ENCODE results near the gene ZDHHC20. TPM values are rescaled to one million over a fixed set of nuclear protein-coding genes. Genes with fewer than 3 reads are reported as not detected.

The ZDHHC20 gene
- total and polyA plus RNA-seq, 2 donors from 2014 or later, result 7.2 to 36.1 TPM

- Histone ChIP-seq H3K27me3 (ENCODE audit: control insufficient read depth, insufficient read depth, low read length) (no peaks in the 10 kb centered on the region), H3K36me3 (ENCODE audit: control insufficient read depth in 2 of 3, insufficient read depth in 3 of 3, low read length in 3 of 3) (no peaks in the 10 kb centered on the region), H3K9me3 (ENCODE audit: control insufficient read depth in 2 of 3, insufficient read depth in 1 of 3, low read length in 3 of 3) (peaks cover 0 to 5% (median 0%) of the 10 kb centered on the region in 3 donors), H3K27ac (ENCODE audit: low read depth in 2 of 2, low read length in 2 of 2) (no peak overlapping the region), H3K4me1 (ENCODE audit: control insufficient read depth in 2 of 3, insufficient read depth in 2 of 3, low read depth in 1 of 3, low read length in 3 of 3) (no peaks in the 10 kb centered on the region), H3K4me3 (ENCODE audit: low read length in 3 of 3) (no peak overlapping the region), H3K9ac (ENCODE audit: low read length in 3 of 3) (no peak overlapping the region)
- no peak for DNase-seq
- no peak for TF ChIP-seq CTCF (IDR thresholded peaks at IDR 0.05; ENCODE audit: borderline replicate concordance, extremely low read depth, insufficient read depth)
- intact Hi-C loops (cut with DNase I), result loop anchor here (10.0 kb wide), 2 partner anchors 176 to 356 kb away; no protein-coding TSS in a partner anchor
- FAIRE-seq, result no peak
Measured at GRCh38 chr13:21470785-21471184, 11.7 kb upstream of the ZDHHC20 start.

- FAIRE-seq (no peak), DNase-seq (no peak)
- Histone ChIP-seq H3K9me3 (ENCODE audit: control insufficient read depth in 2 of 3, insufficient read depth in 1 of 3, low read length in 3 of 3) (peaks cover 0 to 5% (median 0%) of the 10 kb centered on the region in 3 donors), H3K9ac (ENCODE audit: low read length in 3 of 3) (no peak overlapping the region), H3K36me3 (ENCODE audit: control insufficient read depth in 2 of 3, insufficient read depth in 3 of 3, low read length in 3 of 3) (no peaks in the 10 kb centered on the region), H3K27ac (ENCODE audit: low read depth in 2 of 2, low read length in 2 of 2) (no peak overlapping the region), H3K4me3 (ENCODE audit: low read length in 3 of 3) (no peak overlapping the region), H3K27me3 (ENCODE audit: control insufficient read depth, insufficient read depth, low read length) (no peaks in the 10 kb centered on the region), H3K4me1 (ENCODE audit: control insufficient read depth in 2 of 3, insufficient read depth in 2 of 3, low read depth in 1 of 3, low read length in 3 of 3) (no peaks in the 10 kb centered on the region)
- no peak for TF ChIP-seq CTCF (IDR thresholded peaks at IDR 0.05; ENCODE audit: borderline replicate concordance, extremely low read depth, insufficient read depth)
- intact Hi-C loops (cut with DNase I), result no loop called here
Measured at GRCh38 chr13:21466527-21466926, 7.4 kb upstream of the ZDHHC20 start.

- no peak overlapping the region for H3K9ac ChIP-seq (ENCODE audit: low read length in 3 of 3)
- no peaks in the 10 kb centered on the region for H3K27me3 ChIP-seq (ENCODE audit: control insufficient read depth, insufficient read depth, low read length)
- TF ChIP-seq CTCF (IDR thresholded peaks at IDR 0.05; ENCODE audit: borderline replicate concordance, extremely low read depth, insufficient read depth), result no peak
- H3K27ac ChIP-seq (ENCODE audit: low read depth in 2 of 2, low read length in 2 of 2), result no peak overlapping the region
- no peaks in the 10 kb centered on the region for H3K36me3 ChIP-seq (ENCODE audit: control insufficient read depth in 2 of 3, insufficient read depth in 3 of 3, low read length in 3 of 3)
- intact Hi-C loops (cut with DNase I), result no loop called here
- H3K9me3 ChIP-seq (ENCODE audit: control insufficient read depth in 2 of 3, insufficient read depth in 1 of 3, low read length in 3 of 3), result peaks cover 0 to 4% (median 0%) of the 10 kb centered on the region in 3 donors
- DNase-seq, result peak in 3 of 5 donors; percentile 26 to 40 (median 29)
- no peaks in the 10 kb centered on the region for H3K4me1 ChIP-seq (ENCODE audit: control insufficient read depth in 2 of 3, insufficient read depth in 2 of 3, low read depth in 1 of 3, low read length in 3 of 3)
- FAIRE-seq, result no peak
- H3K4me3 ChIP-seq (ENCODE audit: low read length in 3 of 3), result no peak overlapping the region
Measured at GRCh38 chr13:21465710-21466160, 6.6 kb upstream of the ZDHHC20 start.

GRCh38 chr13:21463424-21463823 is 4.3 kb upstream of the ZDHHC20 start:
- H3K27ac ChIP-seq (ENCODE audit: low read depth in 2 of 2, low read length in 2 of 2), result no peak overlapping the region
- no peaks in the 10 kb centered on the region for H3K27me3 ChIP-seq (ENCODE audit: control insufficient read depth, insufficient read depth, low read length)
- intact Hi-C loops (cut with DNase I), result no loop called here
- H3K9ac ChIP-seq (ENCODE audit: low read length in 3 of 3), result no peak overlapping the region
- H3K36me3 ChIP-seq (ENCODE audit: control insufficient read depth in 2 of 3, insufficient read depth in 3 of 3, low read length in 3 of 3), result no peaks in the 10 kb centered on the region
- no peaks in the 10 kb centered on the region for H3K9me3 ChIP-seq (ENCODE audit: control insufficient read depth in 2 of 3, insufficient read depth in 1 of 3, low read length in 3 of 3)
- no peak for DNase-seq
- FAIRE-seq, result no peak
- H3K4me3 ChIP-seq (ENCODE audit: low read length in 3 of 3), result no peak overlapping the region
- TF ChIP-seq CTCF (IDR thresholded peaks at IDR 0.05; ENCODE audit: borderline replicate concordance, extremely low read depth, insufficient read depth), result no peak
- peaks cover 0 to 2% (median 0%) of the 10 kb centered on the region in 3 donors for H3K4me1 ChIP-seq (ENCODE audit: control insufficient read depth in 2 of 3, insufficient read depth in 2 of 3, low read depth in 1 of 3, low read length in 3 of 3)
